Skeletal muscle cell (primary cell): Measurements from ENCODE around the gene GLS.
A peak's percentile ranks its signal among the peaks of the same experiment; 100 is the strongest.
"Not testable (repeated sequence)": the region's sequence is repeated elsewhere in the genome, so short reads cannot be mapped to it uniquely, and the experiment has no call there.

Experiments
- DNase-seq: peaks from one replicate; pipeline ENCODE4 v3.0.0-alpha.2; 2010; ENCODE audit warnings: low read depth
- H3K4me3 ChIP-seq: 2 replicates; pipeline ENCODE4 v1.5.1; 2011; ENCODE audit warnings: low read depth, mild to moderate bottlenecking, control low read depth, low read length, moderate library complexity

The GLS gene

DNA sequence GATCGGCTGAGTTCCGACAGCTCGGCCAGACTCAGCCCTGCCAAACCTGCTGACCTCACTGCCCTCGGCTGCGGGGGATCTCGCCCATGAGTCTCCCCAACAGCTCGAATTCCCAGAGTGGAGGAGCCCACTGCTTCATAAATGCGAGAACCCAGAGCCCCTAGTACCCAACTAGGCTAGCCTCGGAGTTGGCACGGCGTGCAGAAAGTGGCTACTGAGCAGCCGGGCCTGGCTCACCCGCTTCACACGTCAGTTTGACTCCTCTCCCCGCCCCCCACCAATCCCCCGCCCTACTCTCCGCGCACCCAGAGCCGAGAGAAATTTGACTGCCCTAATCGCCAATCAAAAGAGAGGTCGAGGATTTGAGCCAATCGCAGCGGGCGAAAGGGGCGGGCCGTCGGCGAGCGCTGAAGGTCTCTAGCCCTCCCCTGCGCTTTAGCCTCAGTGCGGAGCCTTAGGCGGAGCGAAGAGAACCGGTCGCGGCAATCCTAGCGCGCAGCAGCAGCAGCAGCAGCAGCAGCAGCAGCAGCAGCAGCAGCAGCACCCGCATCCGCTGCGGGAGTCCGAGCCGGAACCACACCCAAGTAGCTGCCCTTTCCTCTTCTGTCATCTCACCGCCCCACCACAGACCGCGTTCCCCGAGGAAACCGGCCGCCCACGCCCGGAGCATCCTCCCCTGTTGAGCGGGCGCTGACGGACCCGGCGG lies at the start of gene GLS:
Gene GLS, plus strand, starts transcription at position 444 of the 706 bp plus-strand sequence. CDS start 264 bp downstream, outside the sequence.
- peak; percentile 89 for DNase-seq

DNA sequence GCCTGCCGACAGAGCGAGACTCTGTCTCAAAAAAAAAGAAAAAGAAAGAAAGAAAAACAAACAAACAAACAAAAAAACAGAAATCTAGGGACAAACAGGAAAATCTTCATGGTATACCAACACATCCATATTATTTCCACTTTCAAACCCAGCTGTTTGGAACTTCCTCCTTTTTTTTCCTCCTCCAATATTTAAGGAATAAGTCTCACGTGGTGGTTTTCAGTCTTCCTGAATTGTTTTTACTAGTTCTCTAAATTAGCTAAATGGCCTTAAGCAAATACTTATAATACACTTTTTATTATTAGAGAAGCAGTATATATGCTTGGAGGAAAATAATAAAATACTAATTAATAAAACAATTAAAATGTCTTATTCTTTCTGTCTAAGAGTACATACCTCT lies 48.7 kb upstream of the GLS start:
- H3K4me3 ChIP-seq = no peak overlapping the region
- no peak for DNase-seq

More for the DNA sequence above, at the start of gene GLS:
- H3K4me3 ChIP-seq = peak within 1 kb of the TSS; percentile 61

DNA sequence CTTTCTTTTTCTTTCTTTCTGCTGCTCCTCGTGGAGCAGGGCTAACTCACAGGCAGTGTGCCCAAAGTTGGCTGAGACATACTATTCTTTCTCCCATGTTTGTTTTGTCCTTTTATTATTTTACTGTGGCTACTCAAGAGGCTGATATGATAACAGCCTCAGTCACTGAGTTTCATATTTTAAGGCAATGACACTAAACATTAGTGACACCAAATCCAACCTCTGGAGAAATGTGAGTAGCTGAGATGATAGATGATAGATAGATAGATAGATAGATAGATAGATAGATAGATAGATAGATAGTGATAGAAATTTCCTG lies 45.8 kb upstream of the GLS start:
- no peak for DNase-seq
- H3K4me3 ChIP-seq = no peak overlapping the region

DNA sequence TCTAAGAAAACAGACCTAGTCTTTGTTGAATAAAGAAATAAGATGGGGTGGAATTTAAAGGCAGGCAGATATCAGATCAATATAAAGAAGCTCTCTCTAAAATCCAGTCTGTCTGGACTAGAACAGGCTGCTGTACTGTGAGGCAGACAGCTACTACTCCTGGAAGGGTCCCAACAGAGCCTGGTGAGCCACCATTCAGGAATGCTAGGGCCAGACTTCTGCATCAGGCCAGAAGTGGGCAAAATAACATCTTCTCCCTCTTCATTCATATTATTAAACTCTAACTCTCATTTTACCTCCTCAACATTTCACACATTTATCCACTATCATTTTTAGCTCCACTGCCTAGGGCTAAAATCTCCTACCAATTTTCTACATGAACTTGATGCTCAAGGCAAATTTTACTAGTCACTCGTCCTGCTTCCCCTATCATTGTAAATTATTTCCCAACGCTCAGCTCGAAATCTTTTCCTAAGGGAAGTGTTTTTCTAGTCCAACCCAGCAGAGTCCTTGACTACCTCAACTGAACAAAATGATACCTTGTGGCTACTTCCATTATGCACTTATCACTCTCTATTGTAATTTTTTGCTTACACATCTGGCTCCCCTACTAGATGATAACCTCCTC lies 45.2 kb upstream of the GLS start:
- DNase-seq = peak; percentile 77
- H3K4me3 ChIP-seq = no peak overlapping the region

DNA sequence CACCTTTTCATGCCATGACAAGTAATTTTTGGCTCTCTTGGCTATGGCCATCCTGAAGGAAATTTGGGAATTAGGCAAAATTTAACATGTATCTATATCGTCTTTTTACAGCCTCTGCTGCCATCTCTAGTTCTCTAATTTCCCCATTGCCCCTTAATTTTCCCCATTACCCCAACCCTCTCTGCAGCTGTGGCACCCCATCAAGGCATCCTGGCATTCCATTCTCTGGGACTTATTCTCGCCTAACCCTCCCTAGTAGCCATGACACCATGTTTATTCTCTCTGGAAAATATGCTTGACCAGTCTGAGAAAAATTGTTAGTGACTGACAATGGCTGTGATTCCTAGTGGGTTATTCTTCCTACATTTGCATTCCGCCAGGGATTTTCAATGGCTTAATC lies 43.9 kb upstream of the GLS start:
- H3K4me3 ChIP-seq = no peak overlapping the region
- DNase-seq = no peak

DNA sequence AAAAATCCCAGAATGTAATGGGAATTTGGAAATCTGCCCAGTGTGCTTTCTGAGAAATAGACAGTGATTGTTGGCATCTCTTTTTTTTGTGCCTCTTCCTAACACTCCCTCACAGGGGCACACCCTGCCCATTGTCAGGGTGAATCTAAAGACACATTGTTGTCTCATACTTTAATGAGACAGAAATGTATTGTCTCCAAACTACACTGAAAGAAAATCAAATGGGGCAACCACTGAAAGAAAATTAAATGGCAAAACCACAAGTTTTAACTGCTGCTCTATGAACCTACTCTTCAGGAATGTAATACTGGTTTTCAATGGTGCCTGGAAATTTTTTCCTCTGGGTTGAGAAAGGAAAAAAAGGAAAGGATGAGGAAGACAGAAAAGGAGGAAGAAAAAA lies 43.2 kb upstream of the GLS start:
- no peak overlapping the region for H3K4me3 ChIP-seq
- DNase-seq = peak; percentile 39

DNA sequence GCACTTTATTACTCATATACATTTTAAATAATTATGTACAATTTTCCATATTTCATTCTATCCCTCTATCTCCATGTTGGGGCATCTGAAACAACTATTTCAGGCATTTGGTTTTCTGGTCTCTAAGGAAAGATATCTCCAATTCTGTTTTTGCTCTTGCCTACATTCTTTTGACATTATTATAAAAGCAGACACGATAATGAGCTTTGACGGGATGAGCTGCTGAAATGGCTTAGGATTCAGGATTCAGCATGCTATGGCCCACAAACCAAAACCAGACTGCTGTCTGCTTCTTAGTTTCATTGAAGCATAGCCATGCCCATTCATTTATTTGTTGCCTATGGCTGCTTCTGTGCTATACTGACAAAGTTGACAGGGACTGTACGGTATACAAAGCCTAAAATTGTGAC lies 42.7 kb upstream of the GLS start:
- DNase-seq = no peak
- H3K4me3 ChIP-seq = no peak overlapping the region

DNA sequence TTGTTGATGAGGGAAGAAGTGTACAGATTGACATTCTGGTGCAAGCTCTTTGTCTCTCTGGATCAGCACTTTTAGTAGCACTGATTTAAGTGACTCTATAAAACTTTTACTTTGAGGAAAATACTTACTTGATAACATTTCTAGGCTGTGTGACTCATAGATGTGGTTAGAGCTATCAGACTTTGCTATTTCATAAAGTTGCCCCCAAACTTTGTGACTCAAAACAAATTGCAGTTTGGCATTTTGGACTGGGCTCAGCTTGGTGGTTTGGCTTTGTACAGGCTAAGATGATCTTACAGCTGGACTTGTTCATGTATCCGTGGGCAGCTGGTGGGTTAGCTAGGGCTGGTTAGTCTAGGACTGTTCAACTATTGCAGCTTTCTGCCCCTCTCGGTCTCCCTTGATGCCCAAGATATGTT lies 42.1 kb upstream of the GLS start:
- H3K4me3 ChIP-seq = no peak overlapping the region
- DNase-seq = peak; percentile 73

DNA sequence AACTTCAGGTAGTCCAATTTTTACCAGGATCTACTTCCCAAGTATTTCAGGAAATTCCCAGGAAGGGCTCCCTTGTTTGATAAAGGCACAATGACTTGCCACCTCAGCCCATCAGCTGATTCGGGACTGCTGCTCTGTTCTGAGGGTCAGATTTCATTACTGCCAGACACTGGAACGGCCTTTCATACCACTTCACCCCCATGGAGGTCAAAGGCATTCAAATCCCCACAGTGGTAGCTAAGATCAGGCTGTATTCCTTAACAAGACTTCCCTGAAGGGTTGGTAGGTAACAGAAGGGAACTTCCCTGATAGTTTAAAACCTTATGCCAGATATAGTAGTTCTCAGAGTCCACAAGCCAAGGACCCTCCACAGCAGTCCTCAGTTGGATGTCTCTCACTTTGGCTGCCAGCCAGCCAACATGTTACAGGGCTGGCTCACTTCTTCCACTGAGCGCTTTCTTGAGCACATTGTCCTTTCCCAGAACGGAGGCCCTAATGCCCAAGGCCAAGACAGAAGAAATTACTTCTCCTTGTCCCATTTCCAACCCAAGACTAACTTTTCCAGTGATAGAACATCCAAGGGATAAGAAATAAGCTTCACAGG lies 40.0 kb upstream of the GLS start:
- no peak overlapping the region for H3K4me3 ChIP-seq
- DNase-seq = no peak

DNA sequence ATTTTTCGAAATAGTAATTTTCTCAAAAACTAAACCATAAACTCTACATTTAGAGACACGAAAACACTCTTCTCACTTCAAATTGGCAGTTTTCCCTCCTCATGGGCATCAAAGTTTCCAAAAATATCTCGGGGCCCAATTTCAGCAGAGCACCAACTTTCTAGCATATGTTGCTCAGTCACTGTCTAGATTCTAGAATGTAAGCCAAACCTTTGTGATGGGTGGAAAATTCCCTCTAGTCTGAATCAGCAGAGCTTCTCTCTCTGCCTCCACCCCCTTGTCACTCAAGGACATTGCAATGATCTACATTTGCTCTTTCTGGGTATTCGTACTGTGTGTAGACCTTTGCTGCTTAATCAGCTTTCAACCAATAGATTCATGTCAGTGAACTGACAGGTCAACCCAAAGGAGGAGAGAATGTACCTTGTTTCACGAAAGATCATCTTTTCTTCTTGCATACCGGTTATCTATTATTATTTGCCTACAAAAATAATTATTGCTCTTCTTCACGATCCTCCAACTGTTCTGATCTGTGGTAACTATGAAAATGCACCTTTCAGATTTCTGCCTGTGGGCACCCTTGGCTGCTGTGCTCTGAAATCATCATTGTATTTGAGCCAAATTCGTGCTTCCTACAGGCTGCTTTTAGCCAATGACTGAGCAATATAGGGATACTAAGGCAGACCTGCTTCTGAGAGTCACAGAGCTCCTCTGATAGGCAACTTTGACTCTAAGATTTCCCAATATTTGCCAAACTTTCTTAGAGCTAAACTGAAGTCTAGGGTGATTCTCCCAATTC lies 38.7 kb upstream of the GLS start:
- DNase-seq = no peak
- no peak overlapping the region for H3K4me3 ChIP-seq

DNA sequence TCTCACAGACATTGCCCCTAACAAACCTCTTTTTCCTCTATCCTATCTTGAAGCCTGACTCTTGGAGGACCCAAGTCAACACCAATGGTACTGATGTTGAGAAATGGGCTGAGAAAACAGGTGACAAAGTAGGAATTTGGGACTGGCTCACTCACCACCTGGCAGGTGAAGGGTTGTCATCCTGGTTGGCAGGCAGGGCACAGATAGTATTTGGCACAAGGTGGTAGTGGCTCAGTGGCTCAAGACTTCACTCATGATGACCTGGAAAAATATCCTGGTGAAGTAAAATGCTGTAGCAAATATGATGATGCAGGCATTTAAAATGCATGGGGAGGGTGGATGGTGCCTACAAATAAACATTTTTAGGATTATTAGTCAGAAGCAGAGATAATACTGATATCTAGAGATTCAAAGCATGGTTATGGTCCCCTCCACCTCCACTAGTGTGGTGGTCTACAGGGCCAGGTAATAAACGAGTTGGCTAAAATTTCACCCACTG lies 38.0 kb upstream of the GLS start:
- DNase-seq = no peak
- no peak overlapping the region for H3K4me3 ChIP-seq

DNA sequence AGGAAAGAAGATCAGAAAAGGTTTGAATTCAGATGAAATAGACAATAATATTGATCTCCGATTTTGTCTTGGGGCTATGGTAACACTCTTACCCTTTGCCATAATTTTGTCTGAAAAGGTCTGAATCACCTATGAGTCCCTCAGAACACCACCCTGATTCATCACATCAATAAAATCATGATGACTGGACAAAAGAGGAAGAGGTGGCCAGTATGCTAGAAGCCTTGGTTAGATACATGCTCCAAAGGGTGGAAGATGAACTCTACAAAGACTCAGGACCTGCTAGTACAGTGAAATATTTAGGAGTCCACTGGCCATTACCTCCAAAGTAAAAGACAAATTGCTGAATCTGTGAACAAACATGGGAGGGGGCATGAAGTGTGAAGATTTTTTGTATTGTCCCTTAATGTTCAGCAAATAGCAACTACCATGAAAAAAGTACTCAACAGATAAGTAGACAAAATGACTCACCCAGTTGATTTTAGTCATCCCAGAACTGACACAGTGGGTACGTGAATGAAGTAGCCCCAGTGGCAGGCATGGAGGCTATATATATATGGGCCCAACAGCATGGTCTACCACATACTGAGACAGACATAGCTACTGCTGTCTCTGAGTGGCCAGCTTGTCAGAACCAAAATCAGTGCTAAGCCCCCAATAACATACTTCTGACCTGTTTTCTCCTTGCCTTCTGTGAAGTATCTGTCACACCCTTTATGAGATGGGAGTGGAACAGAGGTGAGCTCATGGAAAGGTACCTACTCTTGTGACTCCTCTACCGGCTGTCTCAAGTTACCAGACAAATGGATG lies 36.5 kb upstream of the GLS start:
- no peak overlapping the region for H3K4me3 ChIP-seq
- no peak for DNase-seq

DNA sequence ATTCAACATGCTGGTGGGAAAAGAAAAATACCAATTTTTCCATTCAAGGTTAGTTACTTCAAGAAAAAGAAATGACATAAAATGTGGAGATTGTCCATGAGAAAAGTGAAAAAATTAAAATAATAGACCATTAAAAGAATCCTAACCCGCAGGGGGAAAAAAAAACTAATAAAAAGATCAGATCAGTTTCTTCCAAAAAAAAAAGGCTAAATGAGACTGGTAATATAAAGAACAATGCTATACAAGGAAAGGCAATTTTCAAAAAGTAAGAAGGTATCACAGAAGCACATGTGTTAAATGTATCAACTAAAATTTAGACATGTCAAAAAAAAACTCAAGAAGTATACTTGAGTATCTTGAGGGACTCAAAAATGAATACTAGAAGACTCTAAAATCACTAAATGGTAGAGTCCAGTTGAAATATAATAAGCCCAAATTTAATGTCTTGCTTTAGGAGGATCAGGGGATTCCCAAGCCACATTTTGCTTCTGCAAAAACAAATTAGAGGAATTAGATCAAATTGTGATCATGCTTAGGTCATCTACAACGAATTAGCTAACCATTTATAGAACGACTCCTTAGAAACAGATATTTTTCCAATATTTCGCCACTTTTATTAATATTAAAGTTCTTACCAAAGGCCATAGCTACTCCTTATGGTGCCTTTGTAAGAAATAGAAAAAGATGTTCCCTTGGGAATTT lies 35.8 kb upstream of the GLS start:
- DNase-seq = no peak
- H3K4me3 ChIP-seq = no peak overlapping the region

DNA sequence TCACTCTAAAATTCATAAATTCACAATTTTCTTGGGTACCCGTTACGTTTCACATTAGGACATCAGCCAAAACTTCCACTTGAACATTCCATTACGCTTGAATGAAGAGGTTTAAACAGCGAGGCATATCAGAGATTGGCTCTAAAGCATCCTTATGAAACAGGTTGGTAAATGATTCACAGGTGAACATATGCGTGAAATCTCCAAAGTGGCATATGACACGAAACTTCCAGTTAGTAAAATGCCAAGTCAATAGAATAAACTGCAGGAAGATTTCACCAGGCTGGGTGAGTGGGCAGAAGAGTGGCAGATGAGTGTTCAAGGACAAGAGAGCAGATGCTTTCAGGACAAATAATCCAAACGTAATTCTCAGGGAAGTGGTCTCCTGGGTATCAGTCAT lies 33.9 kb upstream of the GLS start:
- no peak overlapping the region for H3K4me3 ChIP-seq
- no peak for DNase-seq

DNA sequence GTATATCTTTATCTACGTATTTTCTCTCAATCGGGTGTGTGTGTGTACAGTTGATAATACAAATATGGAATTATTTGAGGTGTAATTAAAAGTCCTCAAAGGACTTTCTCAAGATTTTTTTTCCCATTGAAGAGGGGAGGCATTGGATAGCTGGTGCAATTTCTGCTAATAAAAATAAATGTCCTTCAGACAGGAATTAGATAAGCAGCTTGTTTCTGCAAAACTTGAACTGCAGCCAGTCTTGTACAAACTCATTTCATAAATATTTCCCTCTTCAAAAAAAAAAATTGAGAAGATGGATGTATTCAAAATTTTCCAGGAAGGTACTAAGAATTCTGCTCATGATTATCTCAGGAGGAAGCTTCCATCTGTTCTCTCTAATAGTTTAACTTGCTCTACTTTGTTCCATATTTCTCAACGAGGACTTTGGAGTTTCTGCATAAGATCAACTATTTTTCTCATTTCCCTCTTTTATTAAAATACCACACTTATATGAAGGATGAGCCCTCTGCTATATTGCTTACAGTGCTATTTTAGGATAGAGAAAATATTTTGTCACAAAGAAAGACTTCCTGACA lies 33.0 kb upstream of the GLS start:
- no peak overlapping the region for H3K4me3 ChIP-seq
- DNase-seq = no peak

DNA sequence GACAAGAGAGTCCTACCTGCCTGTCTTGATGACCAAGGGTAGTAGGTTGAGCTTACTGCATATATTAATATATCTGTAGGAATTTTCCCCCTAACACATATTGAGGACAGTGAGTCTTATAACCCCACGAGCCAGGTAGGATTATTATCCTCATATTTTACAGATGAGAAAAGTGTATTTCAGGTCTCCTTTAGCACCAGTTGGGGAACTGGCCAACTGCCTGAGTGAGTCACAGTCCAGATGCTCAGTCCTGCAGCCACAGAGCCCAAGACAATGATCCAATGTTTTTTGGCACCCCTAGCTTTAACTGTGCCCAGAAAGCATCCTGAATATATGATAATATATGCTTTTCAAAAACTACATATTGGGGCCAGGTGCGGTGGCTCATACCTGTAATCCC lies 30.8 kb upstream of the GLS start:
- DNase-seq = no peak
- H3K4me3 ChIP-seq = no peak overlapping the region

DNA sequence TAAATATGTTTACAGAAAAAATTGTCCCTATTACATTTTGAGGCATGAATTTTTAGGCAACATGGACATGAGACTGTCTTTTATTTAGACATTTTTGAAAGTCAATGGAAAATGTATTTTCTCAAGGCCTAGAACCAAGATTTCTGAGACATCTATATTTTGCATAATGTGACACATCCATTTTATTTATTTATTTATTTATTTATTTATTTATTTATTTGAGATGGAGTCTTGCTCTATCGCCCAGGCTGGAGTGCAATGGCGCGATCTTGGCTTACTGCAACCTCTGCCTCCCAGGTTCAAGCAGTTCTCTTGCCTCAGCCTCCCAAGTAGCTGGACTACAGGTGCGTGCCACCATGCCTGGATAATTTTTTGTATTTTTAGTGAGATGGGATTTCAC lies 27.6 kb upstream of the GLS start:
- H3K4me3 ChIP-seq, DNase-seq: not testable (repeated sequence)

DNA sequence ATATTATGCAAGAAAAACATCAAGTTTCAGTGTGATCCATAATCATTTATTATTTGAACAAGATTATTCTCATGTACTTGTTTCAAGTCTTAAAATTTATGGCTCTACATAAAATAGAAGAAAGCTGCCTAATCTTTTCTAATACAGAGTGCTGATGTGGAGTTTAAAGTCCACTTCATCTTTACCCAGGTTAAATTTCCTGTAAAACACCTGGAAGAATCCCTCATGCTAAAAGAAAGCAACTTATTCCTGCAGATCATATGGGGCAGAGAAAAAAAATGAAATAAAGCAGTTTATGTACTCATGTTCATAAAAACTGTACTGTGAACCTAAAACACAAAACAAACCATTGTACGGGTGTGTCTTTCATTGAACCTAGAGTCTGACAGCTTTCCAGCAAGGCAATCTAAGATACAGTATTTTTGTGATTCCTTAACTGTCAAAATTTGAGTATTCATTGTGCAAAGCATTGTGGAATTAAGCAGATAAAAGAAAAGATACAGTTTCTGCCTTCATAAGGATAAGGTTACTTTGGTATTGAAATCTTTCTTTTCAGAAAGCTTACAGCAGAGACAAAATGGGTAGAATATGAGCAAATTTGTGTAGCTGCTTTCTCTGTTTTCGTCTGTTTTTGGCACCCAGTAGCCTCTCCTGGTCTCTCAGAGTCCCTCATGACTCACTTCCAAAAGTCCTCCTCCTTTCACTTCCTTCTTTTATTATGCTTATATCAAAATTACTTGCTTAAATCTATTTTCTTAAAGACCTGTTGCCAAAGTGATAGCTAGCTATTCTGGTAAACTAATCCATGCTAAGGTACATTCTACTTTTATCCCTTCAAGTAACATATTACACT lies 26.9 kb upstream of the GLS start:
- no peak for DNase-seq
- no peak overlapping the region for H3K4me3 ChIP-seq
